HUES6 (cell line): Measurements from ENCODE around the gene AHNAK.
"Not testable (repeated sequence)": the region's sequence is repeated elsewhere in the genome, so short reads cannot be mapped to it uniquely, and the experiment has no call there.

Experiments used
- H3K27ac ChIP-seq: 2 replicates; pipeline ENCODE4 v1.7.0; 2013; ENCODE audit warnings: low read depth, mild to moderate bottlenecking, low read length, inconsistent platforms
- H3K27me3 ChIP-seq: 2 replicates; pipeline ENCODE4 v1.6.1; 2013; ENCODE audit warnings: low read length; ENCODE audit not compliant: control insufficient read depth, insufficient read depth
- H3K36me3 ChIP-seq: 2 replicates; pipeline ENCODE4 v1.6.1; 2013; ENCODE audit warnings: low read length; ENCODE audit not compliant: control insufficient read depth, insufficient read depth
- H3K4me1 ChIP-seq: 2 replicates; pipeline ENCODE4 v1.6.1; 2013; ENCODE audit warnings: low read length; ENCODE audit not compliant: control insufficient read depth, insufficient read depth
- H3K4me3 ChIP-seq: 2 replicates; pipeline ENCODE4 v1.5.1; 2013; ENCODE audit warnings: low read depth, low read length
- H3K9ac ChIP-seq: one replicate; pipeline ENCODE4 v1.6.1; 2013; ENCODE audit warnings: mild to moderate bottlenecking, low read length
- H3K9me3 ChIP-seq: 2 replicates; pipeline ENCODE4 v1.6.1; 2013; ENCODE audit warnings: low read depth, low read length; ENCODE audit not compliant: control insufficient read depth, insufficient read depth

The AHNAK gene

GRCh38 chr11:62499311-62499943 lies 47.2 kb downstream of the AHNAK start:
- H3K4me1 ChIP-seq, result peaks cover 28% of the 10 kb centered on the region
- not testable (repeated sequence) for H3K4me3 ChIP-seq, H3K9ac ChIP-seq, H3K27me3 ChIP-seq, H3K27ac ChIP-seq, H3K9me3 ChIP-seq, H3K36me3 ChIP-seq

GRCh38 chr11:62498492-62499286 lies 47.9 kb downstream of the AHNAK start:
- Histone ChIP-seq H3K36me3 (no peaks in the 10 kb centered on the region), H3K9ac (no peak overlapping the region), H3K27me3 (no peaks in the 10 kb centered on the region), H3K9me3 (no peaks in the 10 kb centered on the region), H3K27ac (no peak overlapping the region), H3K4me1 (peaks cover 24% of the 10 kb centered on the region), H3K4me3 (no peak overlapping the region)

GRCh38 chr11:62498031-62498430 lies 48.6 kb downstream of the AHNAK start:
- no peaks in the 10 kb centered on the region for H3K9me3 ChIP-seq
- H3K27ac ChIP-seq, result no peak overlapping the region
- H3K4me3 ChIP-seq, result no peak overlapping the region
- peaks cover 24% of the 10 kb centered on the region for H3K4me1 ChIP-seq
- no peaks in the 10 kb centered on the region for H3K27me3 ChIP-seq
- no peaks in the 10 kb centered on the region for H3K36me3 ChIP-seq
- H3K9ac ChIP-seq, result no peak overlapping the region

- no peaks in the 10 kb centered on the region for H3K36me3 ChIP-seq
- H3K9ac ChIP-seq, result no peak overlapping the region
- H3K4me1 ChIP-seq, result peaks cover 24% of the 10 kb centered on the region
- H3K27ac ChIP-seq, result no peak overlapping the region
- H3K9me3 ChIP-seq, result no peaks in the 10 kb centered on the region
- H3K27me3 ChIP-seq, result no peaks in the 10 kb centered on the region
- H3K4me3 ChIP-seq, result no peak overlapping the region
Observed at GRCh38 chr11:62497132-62497801, 49.3 kb downstream of the AHNAK start.

- no peaks in the 10 kb centered on the region for H3K9me3 ChIP-seq
- H3K27ac ChIP-seq, result no peak overlapping the region
- no peaks in the 10 kb centered on the region for H3K27me3 ChIP-seq
- no peaks in the 10 kb centered on the region for H3K36me3 ChIP-seq
- H3K4me3 ChIP-seq, result no peak overlapping the region
- H3K9ac ChIP-seq, result no peak overlapping the region
- H3K4me1 ChIP-seq, result peaks cover 19% of the 10 kb centered on the region
Observed at GRCh38 chr11:62496676-62497075, 49.9 kb downstream of the AHNAK start.

- no peak overlapping the region for H3K9ac ChIP-seq
- H3K9me3 ChIP-seq, result no peaks in the 10 kb centered on the region
- no peaks in the 10 kb centered on the region for H3K27me3 ChIP-seq
- no peaks in the 10 kb centered on the region for H3K4me1 ChIP-seq
- H3K27ac ChIP-seq, result no peak overlapping the region
- H3K4me3 ChIP-seq, result no peak overlapping the region
- no peaks in the 10 kb centered on the region for H3K36me3 ChIP-seq
Observed at GRCh38 chr11:62494246-62494645, 52.4 kb downstream of the AHNAK start.

GRCh38 chr11:62493801-62494200 lies 52.8 kb downstream of the AHNAK start:
- H3K36me3 ChIP-seq, result no peaks in the 10 kb centered on the region
- no peaks in the 10 kb centered on the region for H3K27me3 ChIP-seq
- H3K9ac ChIP-seq, result no peak overlapping the region
- no peaks in the 10 kb centered on the region for H3K4me1 ChIP-seq
- no peak overlapping the region for H3K27ac ChIP-seq
- H3K4me3 ChIP-seq, result no peak overlapping the region
- H3K9me3 ChIP-seq, result no peaks in the 10 kb centered on the region

GRCh38 chr11:62492586-62492985 lies 54.0 kb downstream of the AHNAK start:
- H3K36me3 ChIP-seq, result no peaks in the 10 kb centered on the region
- no peaks in the 10 kb centered on the region for H3K9me3 ChIP-seq
- H3K27me3 ChIP-seq, result no peaks in the 10 kb centered on the region
- H3K4me1 ChIP-seq, result no peaks in the 10 kb centered on the region; the same call in 1 of the 2 replicates
- H3K27ac ChIP-seq, result no peak overlapping the region
- no peak overlapping the region for H3K4me3 ChIP-seq
- H3K9ac ChIP-seq, result no peak overlapping the region

- Histone ChIP-seq H3K9me3 (no peaks in the 10 kb centered on the region), H3K27ac (no peak overlapping the region; the same call in 1 of the 2 replicates), H3K4me1 (no peaks in the 10 kb centered on the region; the same call in 1 of the 2 replicates), H3K36me3 (no peaks in the 10 kb centered on the region), H3K4me3 (no peak overlapping the region), H3K9ac (no peak overlapping the region), H3K27me3 (no peaks in the 10 kb centered on the region)
Observed at GRCh38 chr11:62491571-62492329, 54.9 kb downstream of the AHNAK start.

- Histone ChIP-seq H3K4me3 (no peak overlapping the region), H3K27ac (no peak overlapping the region), H3K4me1 (no peaks in the 10 kb centered on the region; the same call in 1 of the 2 replicates), H3K27me3 (no peaks in the 10 kb centered on the region), H3K36me3 (no peaks in the 10 kb centered on the region), H3K9me3 (no peaks in the 10 kb centered on the region), H3K9ac (no peak overlapping the region)
Observed at GRCh38 chr11:62489204-62489603, 57.4 kb downstream of the AHNAK start.
